ENCODE measurements around the gene GJC3. TPM values are rescaled to one million over a fixed set of nuclear protein-coding genes. Genes with fewer than 3 reads are reported as not detected.
"Not testable (repeated sequence)": the region's sequence is repeated elsewhere in the genome, so short reads cannot be mapped to it uniquely, and the experiment has no call there.

GJC3 gene
- total RNA-seq, 2 experiments from 2014 or later: not detected

- Mint-ChIP-seq H3K4me3 (peak overlapping the region; percentile 94), H3K27me3 (peaks cover 3% of the 10 kb centered on the region), H3K36me3 (peaks cover 34% of the 10 kb centered on the region), H3K4me1 (peaks cover 43% of the 10 kb centered on the region), H3K27ac (peak overlapping the region; percentile 97), H3K9me3 (ENCODE audit: low read depth) (no peaks in the 10 kb centered on the region)
- CTCF ChIA-PET: interaction anchor here (1.0 to 9.7 kb wide), 10 partner anchors 9 to 296 kb away, joined by 3 to 156 read pairs (median 4); partner anchors contain the start of genes GJC3 and ZSCAN21
- no peak for DNase-seq
- ATAC-seq: no peak
Observed at GRCh38 chr7:99920149-99920548, 9.3 kb downstream of the GJC3 start.

- H3K9me3 Mint-ChIP-seq (ENCODE audit: low read depth): no peaks in the 10 kb centered on the region
- CTCF ChIA-PET: interaction anchor here (1.0 to 9.7 kb wide), 11 partner anchors 10 to 296 kb away, joined by 3 to 156 read pairs (median 5); partner anchors contain the start of genes GJC3 and ZSCAN21
- peak overlapping the region; percentile 97 for H3K27ac Mint-ChIP-seq
Observed at GRCh38 chr7:99919814-99920112, 9.7 kb downstream of the GJC3 start.

GRCh38 chr7:99918959-99919813 lies 10.2 kb downstream of the GJC3 start, which contains the start of gene TRIM4:
Gene TRIM4 (minus strand): TSS chr7:99919530. CDS start chr7:99919401, 129 bp downstream.
- ATAC-seq: peak; percentile 99
- Mint-ChIP-seq H3K36me3 (peaks cover 36% of the 10 kb centered on the region), H3K9me3 (ENCODE audit: low read depth) (no peaks in the 10 kb centered on the region), H3K27ac (peak within 1 kb of the TSS; percentile 97), H3K4me1 (peaks cover 49% of the 10 kb centered on the region), H3K27me3 (no peaks in the 10 kb centered on the region), H3K4me3 (peak within 1 kb of the TSS; percentile 94)
- CTCF ChIA-PET: interaction anchor here (0.7 to 9.7 kb wide), 14 partner anchors 8 to 295 kb away, joined by 3 to 156 read pairs (median 4); partner anchors contain the start of genes GJC3, LAMTOR4 and ZSCAN21
- DNase-seq: peak; percentile 96

More at GRCh38 chr7:99919814-99920112, 9.7 kb downstream of the GJC3 start:
- ATAC-seq (no peak), DNase-seq (no peak)
- peaks cover 45% of the 10 kb centered on the region for H3K4me1 Mint-ChIP-seq
- peaks cover 2% of the 10 kb centered on the region for H3K27me3 Mint-ChIP-seq
- peak overlapping the region; percentile 94 for H3K4me3 Mint-ChIP-seq
- peaks cover 36% of the 10 kb centered on the region for H3K36me3 Mint-ChIP-seq

GRCh38 chr7:99910976-99911375 lies 18.4 kb downstream of the GJC3 start:
- H3K4me3 Mint-ChIP-seq: no peak overlapping the region
- no peak overlapping the region for H3K27ac Mint-ChIP-seq
- DNase-seq (no peak), ATAC-seq (no peak)
- peaks cover 42% of the 10 kb centered on the region for H3K36me3 Mint-ChIP-seq
- H3K4me1 Mint-ChIP-seq: peaks cover 27% of the 10 kb centered on the region
- H3K9me3 Mint-ChIP-seq (ENCODE audit: low read depth): no peaks in the 10 kb centered on the region
- CTCF ChIA-PET: interaction anchor here (9.7 kb wide), 1 partner anchor 82 kb away, joined by 156 read pairs; no protein-coding TSS in a partner anchor
- H3K27me3 Mint-ChIP-seq: no peaks in the 10 kb centered on the region

- H3K4me1 Mint-ChIP-seq: peaks cover 16% of the 10 kb centered on the region
- H3K9me3 Mint-ChIP-seq (ENCODE audit: low read depth): no peaks in the 10 kb centered on the region
- CTCF ChIA-PET: no interaction called here
- H3K36me3 Mint-ChIP-seq: peaks cover 62% of the 10 kb centered on the region
- DNase-seq (no peak), ATAC-seq (no peak)
- H3K27ac Mint-ChIP-seq: no peak overlapping the region
- no peak overlapping the region for H3K4me3 Mint-ChIP-seq
- no peaks in the 10 kb centered on the region for H3K27me3 Mint-ChIP-seq
Observed at GRCh38 chr7:99901581-99901980, 27.8 kb downstream of the GJC3 start.

GRCh38 chr7:99899830-99900519 lies 29.4 kb downstream of the GJC3 start:
- no peak overlapping the region for H3K27ac Mint-ChIP-seq
- no peaks in the 10 kb centered on the region for H3K9me3 Mint-ChIP-seq (ENCODE audit: low read depth)
- no peaks in the 10 kb centered on the region for H3K27me3 Mint-ChIP-seq
- no peak for ATAC-seq
- no peak for DNase-seq
- CTCF ChIA-PET: no interaction called here
- H3K4me3 Mint-ChIP-seq: no peak overlapping the region
- peaks cover 57% of the 10 kb centered on the region for H3K36me3 Mint-ChIP-seq
- peaks cover 16% of the 10 kb centered on the region for H3K4me1 Mint-ChIP-seq

- Mint-ChIP-seq H3K4me1 (peaks cover 16% of the 10 kb centered on the region), H3K27me3 (no peaks in the 10 kb centered on the region), H3K4me3 (no peak overlapping the region), H3K9me3 (ENCODE audit: low read depth) (no peaks in the 10 kb centered on the region), H3K27ac (no peak overlapping the region), H3K36me3 (peaks cover 53% of the 10 kb centered on the region)
- ATAC-seq (no peak), DNase-seq (no peak)
- CTCF ChIA-PET: interaction anchor here (0.5 kb wide), 1 partner anchor 886 kb away, joined by 3 read pairs; no protein-coding TSS in a partner anchor
Observed at GRCh38 chr7:99898836-99899235, 30.6 kb downstream of the GJC3 start.

GRCh38 chr7:99898023-99898357 lies 31.4 kb downstream of the GJC3 start:
- Mint-ChIP-seq H3K4me3 (no peak overlapping the region), H3K27me3 (no peaks in the 10 kb centered on the region), H3K27ac (peak overlapping the region; percentile 66), H3K9me3 (ENCODE audit: low read depth) (no peaks in the 10 kb centered on the region), H3K36me3 (peaks cover 51% of the 10 kb centered on the region), H3K4me1 (peaks cover 16% of the 10 kb centered on the region)
- DNase-seq: no peak
- peak; percentile 47 for ATAC-seq
- CTCF ChIA-PET: no interaction called here

- ATAC-seq: peak; percentile 63
- peak overlapping the region; percentile 66 for H3K27ac Mint-ChIP-seq
Observed at GRCh38 chr7:99897322-99898022, 31.9 kb downstream of the GJC3 start.

GRCh38 chr7:99894738-99895137 lies 34.7 kb downstream of the GJC3 start:
- Mint-ChIP-seq H3K36me3 (peaks cover 50% of the 10 kb centered on the region), H3K27ac (no peak overlapping the region), H3K4me1 (peaks cover 16% of the 10 kb centered on the region), H3K4me3 (no peak overlapping the region), H3K27me3 (no peaks in the 10 kb centered on the region), H3K9me3 (ENCODE audit: low read depth) (no peaks in the 10 kb centered on the region)
- DNase-seq (no peak), ATAC-seq (no peak)
- CTCF ChIA-PET: interaction anchor here (0.9 to 1.0 kb wide), 2 partner anchors 14 to 19 kb away, joined by 3 read pairs; no protein-coding TSS in a partner anchor

More at GRCh38 chr7:99897322-99898022, 31.9 kb downstream of the GJC3 start:
- peak; percentile 49 for DNase-seq
- H3K9me3 Mint-ChIP-seq (ENCODE audit: low read depth): no peaks in the 10 kb centered on the region
- H3K36me3 Mint-ChIP-seq: peaks cover 51% of the 10 kb centered on the region
- H3K4me3 Mint-ChIP-seq: no peak overlapping the region
- CTCF ChIA-PET: interaction anchor here (1.0 kb wide), 1 partner anchor 16 kb away, joined by 3 read pairs; no protein-coding TSS in a partner anchor
- no peaks in the 10 kb centered on the region for H3K27me3 Mint-ChIP-seq
- H3K4me1 Mint-ChIP-seq: peaks cover 16% of the 10 kb centered on the region

GRCh38 chr7:99893280-99893679 lies 36.1 kb downstream of the GJC3 start:
- Mint-ChIP-seq H3K27ac (no peak overlapping the region), H3K4me3 (no peak overlapping the region)

GRCh38 chr7:99890348-99890747 lies 39.1 kb downstream of the GJC3 start:
- ATAC-seq; H3K4me3 Mint-ChIP-seq; CTCF ChIA-PET; H3K9me3 Mint-ChIP-seq (ENCODE audit: low read depth); H3K4me1 Mint-ChIP-seq; H3K27me3 Mint-ChIP-seq; DNase-seq; H3K27ac Mint-ChIP-seq: not testable (repeated sequence)
- peaks cover 46% of the 10 kb centered on the region for H3K36me3 Mint-ChIP-seq

More at GRCh38 chr7:99893280-99893679, 36.1 kb downstream of the GJC3 start:
- CTCF ChIA-PET: no interaction called here
- ATAC-seq: no peak
- no peaks in the 10 kb centered on the region for H3K9me3 Mint-ChIP-seq (ENCODE audit: low read depth)
- H3K4me1 Mint-ChIP-seq: peaks cover 9% of the 10 kb centered on the region
- H3K36me3 Mint-ChIP-seq: peaks cover 48% of the 10 kb centered on the region
- no peak for DNase-seq
- H3K27me3 Mint-ChIP-seq: no peaks in the 10 kb centered on the region

- ATAC-seq; H3K4me3 Mint-ChIP-seq; CTCF ChIA-PET; H3K9me3 Mint-ChIP-seq (ENCODE audit: low read depth); H3K4me1 Mint-ChIP-seq; H3K27ac Mint-ChIP-seq; H3K27me3 Mint-ChIP-seq; DNase-seq: not testable (repeated sequence)
- peaks cover 51% of the 10 kb centered on the region for H3K36me3 Mint-ChIP-seq
Observed at GRCh38 chr7:99888366-99888765, 41.1 kb downstream of the GJC3 start.
